Thyroid gland (tissue), 4 donors: ENCODE results near the gene RAB43.
"Not testable (repeated sequence)": the region's sequence is repeated elsewhere in the genome, so short reads cannot be mapped to it uniquely, and the experiment has no call there.

ENCODE experiments used
- POLR2A ChIP-seq, 2 donors: fragments of 450-650 bp; IDR thresholded peaks; one replicate each; pipeline ENCODE4 v1.6.1; 2017; ENCODE audit warnings: antibody characterized with exemption in 2 of 2, mild to moderate bottlenecking in 2 of 2, moderate library complexity in 1 of 2
- TF ChIP-seq, protein P1 (sequence below), 6 experiments: fragments of 200-600 bp in 3 of 6; fragments of 450-650 bp in 3 of 6; sonication (generic) in 3 of 6; IDR thresholded peaks; one replicate each; pipeline ENCODE4 v1.5.1; 2016 to 2019; ENCODE audit warnings: antibody characterized with exemption in 6 of 6, mild to moderate bottlenecking in 2 of 6, inconsistent platforms in 1 of 6, moderate library complexity in 1 of 6

DNA sequence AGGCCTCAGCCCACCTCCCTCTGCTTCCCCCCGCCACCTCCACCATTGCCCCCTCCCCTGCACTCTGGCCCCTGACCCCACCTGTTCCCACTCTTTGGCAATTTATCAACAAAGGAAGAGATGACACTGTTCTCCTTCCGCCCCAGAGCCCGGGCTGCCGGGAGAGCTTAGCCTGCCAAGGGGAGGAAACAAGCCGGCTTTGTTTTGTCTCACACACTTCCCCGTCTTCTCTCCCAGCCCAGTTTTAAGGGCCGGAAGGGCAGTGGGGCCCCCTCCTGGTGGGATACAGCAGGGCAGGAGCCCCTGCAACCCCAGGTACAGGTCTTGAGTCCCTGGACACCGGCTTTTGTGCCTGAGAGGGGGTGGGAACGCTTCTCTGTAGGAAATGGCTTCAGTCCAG is 33.7 kb downstream of the RAB43 start:
- TF ChIP-seq, protein P1, sequence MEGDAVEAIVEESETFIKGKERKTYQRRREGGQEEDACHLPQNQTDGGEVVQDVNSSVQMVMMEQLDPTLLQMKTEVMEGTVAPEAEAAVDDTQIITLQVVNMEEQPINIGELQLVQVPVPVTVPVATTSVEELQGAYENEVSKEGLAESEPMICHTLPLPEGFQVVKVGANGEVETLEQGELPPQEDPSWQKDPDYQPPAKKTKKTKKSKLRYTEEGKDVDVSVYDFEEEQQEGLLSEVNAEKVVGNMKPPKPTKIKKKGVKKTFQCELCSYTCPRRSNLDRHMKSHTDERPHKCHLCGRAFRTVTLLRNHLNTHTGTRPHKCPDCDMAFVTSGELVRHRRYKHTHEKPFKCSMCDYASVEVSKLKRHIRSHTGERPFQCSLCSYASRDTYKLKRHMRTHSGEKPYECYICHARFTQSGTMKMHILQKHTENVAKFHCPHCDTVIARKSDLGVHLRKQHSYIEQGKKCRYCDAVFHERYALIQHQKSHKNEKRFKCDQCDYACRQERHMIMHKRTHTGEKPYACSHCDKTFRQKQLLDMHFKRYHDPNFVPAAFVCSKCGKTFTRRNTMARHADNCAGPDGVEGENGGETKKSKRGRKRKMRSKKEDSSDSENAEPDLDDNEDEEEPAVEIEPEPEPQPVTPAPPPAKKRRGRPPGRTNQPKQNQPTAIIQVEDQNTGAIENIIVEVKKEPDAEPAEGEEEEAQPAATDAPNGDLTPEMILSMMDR (IDR thresholded peaks at IDR 0.05): not testable (repeated sequence)
- TF ChIP-seq POLR2A (IDR thresholded peaks at IDR 0.05): not testable (repeated sequence)
